GM21447 (cell line): ENCODE data around the gene PALLD.
"Not testable (repeated sequence)": the region's sequence is repeated elsewhere in the genome, so short reads cannot be mapped to it uniquely, and the experiment has no call there.

ENCODE experiments used
- ATAC-seq: cut with Tn5 transposase; IDR thresholded peaks from one replicate; pipeline ENCODE4 v1.9.1; 2021; ENCODE audit not compliant: unreplicated experiment

Gene PALLD

GRCh38 chr4:168691631-168692369, 194.9 kb downstream of the PALLD start:
- ATAC-seq, result no peak

- ATAC-seq, result no peak
These were observed 197.1 kb downstream of the PALLD start for GRCh38 chr4:168693750-168694490.

- ATAC-seq, result no peak
These were observed 197.8 kb downstream of the PALLD start for GRCh38 chr4:168694667-168695066.

GRCh38 chr4:168695288-168695687, 198.4 kb downstream of the PALLD start:
- no peak for ATAC-seq

GRCh38 chr4:168696280-168696679, 199.4 kb downstream of the PALLD start:
- ATAC-seq, result no peak

GRCh38 chr4:168696826-168697225, 200.0 kb downstream of the PALLD start:
- ATAC-seq, result no peak

GRCh38 chr4:168699224-168699878, 202.5 kb downstream of the PALLD start:
- ATAC-seq, result no peak

- ATAC-seq, result no peak
These were observed 204.2 kb downstream of the PALLD start for GRCh38 chr4:168701061-168701460.

GRCh38 chr4:168702581-168703087, 205.8 kb downstream of the PALLD start:
- not testable (repeated sequence) for ATAC-seq

GRCh38 chr4:168705121-168705520, 208.3 kb downstream of the PALLD start:
- ATAC-seq, result no peak

- ATAC-seq, result no peak
These were observed 210.4 kb downstream of the PALLD start for GRCh38 chr4:168707205-168707604.

GRCh38 chr4:168708108-168708507, 211.3 kb downstream of the PALLD start:
- no peak for ATAC-seq

GRCh38 chr4:168710353-168710946, 213.6 kb downstream of the PALLD start:
- ATAC-seq, result no peak

GRCh38 chr4:168711197-168712140, 214.6 kb downstream of the PALLD start:
- no peak for ATAC-seq

- ATAC-seq, result no peak
These were observed 215.6 kb downstream of the PALLD start for GRCh38 chr4:168712316-168712890.

GRCh38 chr4:168713253-168713652, 216.4 kb downstream of the PALLD start:
- no peak for ATAC-seq

- ATAC-seq, result no peak
These were observed 219.0 kb downstream of the PALLD start for GRCh38 chr4:168715896-168716295.

GRCh38 chr4:168716406-168717129, 219.7 kb downstream of the PALLD start:
- no peak for ATAC-seq

GRCh38 chr4:168717847-168718246, 221.0 kb downstream of the PALLD start:
- ATAC-seq, result no peak
